OCI-LY3 (cell line): ENCODE results near the gene ADAMTS14.

Experiments used
- EZH2phosphoT487 ChIP-seq: fragments of 200-600 bp; shearing (Covaris generic); IDR thresholded peaks from 2 replicates; pipeline ENCODE4 v1.6.1; 2018; ENCODE audit warnings: antibody characterized with exemption, mixed run types, low read depth
- TF ChIP-seq, protein P1 (sequence below): fragments of 200-600, 300-600 bp; sonication (generic); IDR thresholded peaks from 2 replicates; pipeline ENCODE4 v1.5.1; 2014; ENCODE audit warnings: antibody characterized with exemption, low read length, low read depth

DNA sequence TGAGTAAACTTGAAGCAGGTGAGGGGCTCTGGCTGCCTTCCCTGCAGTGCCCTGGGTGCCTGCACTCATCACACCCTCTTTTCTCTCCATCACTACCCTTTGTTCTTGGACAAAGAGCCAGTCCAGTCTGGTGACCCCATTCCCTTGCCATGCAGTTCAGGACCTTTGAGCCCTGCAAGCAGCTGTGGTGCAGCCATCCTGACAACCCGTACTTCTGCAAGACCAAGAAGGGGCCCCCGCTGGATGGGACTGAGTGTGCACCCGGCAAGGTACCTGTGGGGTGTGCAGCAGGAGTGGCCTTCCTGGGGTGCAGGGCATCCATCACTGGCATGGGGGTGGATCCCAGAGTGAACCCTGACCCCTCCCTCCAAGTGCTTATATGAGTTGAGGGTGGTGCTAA, 64.2 kb downstream of the ADAMTS14 start:
- TF ChIP-seq, protein P1, sequence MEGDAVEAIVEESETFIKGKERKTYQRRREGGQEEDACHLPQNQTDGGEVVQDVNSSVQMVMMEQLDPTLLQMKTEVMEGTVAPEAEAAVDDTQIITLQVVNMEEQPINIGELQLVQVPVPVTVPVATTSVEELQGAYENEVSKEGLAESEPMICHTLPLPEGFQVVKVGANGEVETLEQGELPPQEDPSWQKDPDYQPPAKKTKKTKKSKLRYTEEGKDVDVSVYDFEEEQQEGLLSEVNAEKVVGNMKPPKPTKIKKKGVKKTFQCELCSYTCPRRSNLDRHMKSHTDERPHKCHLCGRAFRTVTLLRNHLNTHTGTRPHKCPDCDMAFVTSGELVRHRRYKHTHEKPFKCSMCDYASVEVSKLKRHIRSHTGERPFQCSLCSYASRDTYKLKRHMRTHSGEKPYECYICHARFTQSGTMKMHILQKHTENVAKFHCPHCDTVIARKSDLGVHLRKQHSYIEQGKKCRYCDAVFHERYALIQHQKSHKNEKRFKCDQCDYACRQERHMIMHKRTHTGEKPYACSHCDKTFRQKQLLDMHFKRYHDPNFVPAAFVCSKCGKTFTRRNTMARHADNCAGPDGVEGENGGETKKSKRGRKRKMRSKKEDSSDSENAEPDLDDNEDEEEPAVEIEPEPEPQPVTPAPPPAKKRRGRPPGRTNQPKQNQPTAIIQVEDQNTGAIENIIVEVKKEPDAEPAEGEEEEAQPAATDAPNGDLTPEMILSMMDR: no peak
- no peak for TF ChIP-seq EZH2phosphoT487
